HG03108 (cell line): ENCODE data around the gene LINGO1.

Source experiments
- ATAC-seq: cut with Tn5 transposase; IDR thresholded peaks from one replicate; pipeline ENCODE4 v1.9.1; 2021; ENCODE audit warnings: moderate library complexity; ENCODE audit not compliant: unreplicated experiment

The LINGO1 gene

GRCh38 chr15:77597804-77598453, 34.8 kb downstream of the LINGO1 start:
- ATAC-seq = no peak

DNA sequence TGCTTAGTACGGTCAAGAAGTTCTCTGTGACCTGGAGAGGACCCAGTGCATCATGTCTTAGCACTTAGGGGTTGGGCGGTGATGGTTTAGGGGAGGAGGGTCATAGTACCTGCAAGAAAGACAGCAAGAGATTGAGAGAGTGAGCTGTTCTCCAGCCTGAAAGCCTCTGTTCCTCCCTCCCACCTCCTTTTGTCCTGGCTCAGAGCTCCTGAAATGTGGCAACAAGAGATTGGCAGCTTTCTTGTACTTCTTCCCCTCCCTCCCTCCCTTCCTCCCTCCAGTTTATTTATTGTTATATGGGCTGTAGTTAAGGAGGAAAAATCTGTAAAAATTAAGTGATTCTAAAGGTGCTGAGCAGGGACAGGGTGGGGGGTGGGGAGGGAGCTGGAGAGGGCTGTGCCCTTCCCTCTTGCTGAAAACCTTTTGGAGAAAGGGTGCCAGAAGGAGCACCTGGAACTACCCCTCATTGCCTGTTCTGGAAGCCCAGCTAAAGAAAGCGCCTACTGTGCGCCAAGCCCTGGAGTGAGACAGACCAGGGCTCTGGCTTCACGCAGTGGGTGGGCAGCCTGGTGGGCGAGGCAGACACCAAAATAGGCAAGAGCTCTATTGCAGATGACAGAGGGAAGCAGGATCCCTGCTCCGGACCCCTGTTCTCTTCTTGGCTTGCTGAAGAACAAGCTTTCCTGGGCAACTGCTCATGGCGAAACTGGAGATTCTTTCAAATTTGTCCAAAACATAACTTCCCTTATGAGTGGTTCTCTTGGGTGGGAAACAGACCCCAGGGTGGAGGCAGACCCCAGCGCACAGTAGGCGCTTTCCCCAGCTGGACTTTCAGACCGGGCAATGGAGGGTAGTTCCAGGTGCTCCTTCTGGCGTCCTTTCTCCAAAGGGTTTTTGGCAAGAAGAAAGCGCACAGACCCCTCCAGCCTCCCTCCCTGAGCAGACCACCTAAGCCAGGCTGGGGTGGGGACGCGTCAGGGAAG, 35.6 kb downstream of the LINGO1 start:
- ATAC-seq = no peak

- no peak for ATAC-seq
Observed at GRCh38 chr15:77595231-77595630, 37.5 kb downstream of the LINGO1 start.

DNA sequence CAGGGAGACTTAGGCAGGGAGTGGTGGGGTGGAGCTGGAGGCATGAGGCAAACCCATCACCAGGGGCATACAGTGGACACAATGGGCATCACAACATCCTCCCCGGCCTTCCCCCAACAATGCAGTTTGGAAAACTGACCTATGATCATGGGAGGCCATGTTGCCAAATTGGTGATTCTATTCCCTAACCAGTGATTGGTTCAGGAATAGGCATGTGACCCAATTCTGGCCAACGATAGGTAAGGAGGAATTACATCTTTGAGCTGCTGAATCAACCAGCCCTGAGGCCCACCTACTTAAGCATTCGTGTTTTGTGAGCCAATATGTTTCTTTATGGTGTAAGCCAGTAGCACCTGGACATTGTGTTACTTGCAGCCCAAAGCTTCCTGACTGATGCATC, 40.0 kb downstream of the LINGO1 start:
- ATAC-seq = no peak

- ATAC-seq = no peak
Observed at GRCh38 chr15:77591968-77592613, 40.6 kb downstream of the LINGO1 start.

DNA sequence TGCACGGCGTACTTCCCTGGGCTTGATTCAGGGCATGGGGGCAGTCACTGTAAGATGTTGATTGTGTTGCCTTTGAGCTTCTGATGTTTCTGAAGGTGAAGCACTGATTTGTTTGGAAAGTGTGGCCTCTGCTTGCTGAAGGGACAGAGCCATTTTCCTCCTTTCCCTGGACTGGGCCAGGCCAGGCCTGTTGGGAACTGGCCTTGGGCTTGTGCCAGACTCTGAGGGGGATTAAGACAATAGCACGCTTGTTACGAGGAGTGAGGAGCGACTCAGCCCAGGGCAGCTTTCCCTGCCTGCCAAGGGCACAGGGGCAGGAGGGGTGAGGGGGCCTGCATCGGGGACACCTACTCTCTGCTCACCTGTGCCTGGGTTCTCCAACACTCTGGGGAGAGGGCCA, 42.9 kb downstream of the LINGO1 start:
- ATAC-seq = no peak

DNA sequence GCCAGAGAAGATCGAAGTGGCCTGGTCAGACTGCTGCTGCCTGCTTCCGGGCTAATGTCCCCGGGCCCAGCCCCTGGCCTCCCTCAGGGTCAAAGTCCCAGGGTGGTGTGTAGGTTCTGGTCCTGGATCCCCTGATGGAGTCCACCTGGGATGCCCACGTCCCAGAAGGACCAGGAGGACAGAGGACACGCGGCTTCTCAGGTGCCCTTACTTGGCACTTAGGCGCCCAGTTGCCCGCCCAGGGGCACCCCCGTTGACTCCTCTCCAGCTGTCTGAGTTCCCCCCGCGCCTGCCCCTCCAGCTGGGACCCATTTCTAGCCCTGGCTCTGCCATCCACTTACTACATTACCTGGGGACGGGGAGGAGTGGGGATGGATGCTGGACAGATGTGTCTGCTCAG, 44.6 kb downstream of the LINGO1 start:
- ATAC-seq = no peak

GRCh38 chr15:77584691-77585090, 48.0 kb downstream of the LINGO1 start:
- no peak for ATAC-seq

- no peak for ATAC-seq
Observed at GRCh38 chr15:77584201-77584600, 48.5 kb downstream of the LINGO1 start.

- ATAC-seq = no peak
Observed at GRCh38 chr15:77582763-77583162, 49.9 kb downstream of the LINGO1 start.

DNA sequence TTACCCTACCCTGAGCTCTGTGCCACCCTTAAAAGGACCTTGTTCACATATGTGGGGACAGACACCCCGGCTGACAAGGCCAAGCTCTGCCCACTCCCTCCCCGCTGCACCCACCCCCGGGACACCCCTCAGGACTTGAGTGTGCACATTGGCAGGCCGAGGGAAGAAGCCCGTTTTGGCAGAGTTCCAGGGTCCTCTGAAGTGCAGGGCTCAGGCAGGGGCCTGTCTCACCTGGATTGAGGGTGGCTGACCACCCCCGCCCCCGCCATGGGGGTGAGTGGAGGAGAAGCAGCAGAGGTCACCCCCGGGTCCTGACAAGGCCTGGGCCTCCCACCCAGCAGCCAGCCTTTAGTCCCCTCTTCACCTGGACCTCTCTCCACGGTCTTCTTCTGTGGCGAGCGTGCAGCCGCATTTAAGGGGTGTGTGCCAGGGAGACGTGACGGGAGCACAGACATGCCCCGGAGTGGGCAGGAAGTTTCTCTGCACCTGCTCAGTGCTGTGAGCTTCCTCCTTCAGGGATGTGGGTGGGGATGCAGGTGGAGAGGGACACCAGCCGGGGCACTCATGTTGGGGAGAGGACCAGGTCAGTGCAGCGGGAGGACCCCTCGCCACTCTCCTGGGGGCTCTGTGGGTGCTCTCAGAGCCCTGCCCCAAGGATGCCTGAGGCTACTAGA, 50.7 kb downstream of the LINGO1 start:
- ATAC-seq = no peak

DNA sequence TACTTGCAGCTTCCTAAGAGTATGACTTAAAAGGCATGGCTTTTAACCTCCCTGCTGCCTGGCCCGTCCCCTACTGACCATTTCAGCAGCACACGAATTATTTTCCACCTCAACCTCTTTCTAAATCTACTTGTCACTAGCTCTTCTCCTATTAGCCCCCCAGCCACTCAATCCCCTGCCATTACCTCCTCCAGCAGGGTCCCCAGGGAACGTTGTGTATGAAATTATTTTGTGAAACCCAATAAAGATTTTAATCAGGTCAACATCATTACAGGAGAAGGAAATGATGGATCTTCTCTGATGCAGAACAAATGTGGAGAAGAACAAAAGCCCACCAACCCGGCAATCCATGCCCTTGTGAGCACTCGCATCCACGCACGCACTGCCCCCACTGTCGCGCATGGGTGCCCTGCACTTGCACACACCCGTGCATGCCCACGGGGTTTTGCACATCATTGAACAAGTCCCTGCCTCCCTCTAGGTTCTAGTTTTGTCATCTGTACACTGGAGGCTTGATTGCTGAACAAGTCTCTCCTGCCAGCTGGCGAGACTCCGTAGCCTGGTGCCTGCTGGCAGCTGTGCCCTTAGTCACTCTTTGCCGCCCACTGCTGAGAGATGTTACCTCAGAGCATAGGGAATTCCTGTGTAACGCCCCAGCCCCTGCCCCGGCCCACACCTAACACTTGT, 51.6 kb downstream of the LINGO1 start:
- ATAC-seq = no peak

DNA sequence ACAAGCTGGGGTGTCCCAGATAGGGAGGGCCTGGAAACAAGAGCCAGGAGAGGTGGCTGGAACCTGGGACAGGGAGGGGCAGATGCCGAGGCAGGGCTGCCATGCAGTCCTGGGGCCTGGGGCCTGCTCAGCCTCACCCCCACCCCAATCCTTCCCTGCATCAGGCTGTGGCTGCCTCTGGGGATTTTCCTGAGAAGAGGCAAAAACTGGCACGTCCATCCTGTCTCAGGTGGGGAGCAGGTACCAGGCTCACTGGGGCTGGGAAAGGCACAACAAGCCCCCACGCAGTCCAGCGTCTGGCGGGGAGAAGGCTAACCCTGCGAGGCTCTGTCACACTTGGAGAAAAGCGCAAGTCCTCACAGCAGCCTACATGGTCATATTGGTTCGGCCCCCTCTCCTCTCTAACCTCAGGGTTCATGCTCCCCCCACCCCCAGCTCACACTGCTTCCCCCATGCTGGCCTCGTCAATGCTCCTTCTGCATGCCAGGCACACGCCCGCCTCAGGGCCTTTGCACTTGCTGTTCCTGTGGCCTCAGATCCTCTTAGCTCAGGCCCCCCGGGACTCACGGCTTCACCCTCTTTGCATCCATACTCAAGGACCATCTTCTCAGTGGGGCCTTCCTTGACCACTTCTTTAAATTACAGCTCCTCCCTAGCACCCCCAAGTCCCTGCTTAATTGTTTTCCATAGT, 53.1 kb downstream of the LINGO1 start:
- no peak for ATAC-seq

DNA sequence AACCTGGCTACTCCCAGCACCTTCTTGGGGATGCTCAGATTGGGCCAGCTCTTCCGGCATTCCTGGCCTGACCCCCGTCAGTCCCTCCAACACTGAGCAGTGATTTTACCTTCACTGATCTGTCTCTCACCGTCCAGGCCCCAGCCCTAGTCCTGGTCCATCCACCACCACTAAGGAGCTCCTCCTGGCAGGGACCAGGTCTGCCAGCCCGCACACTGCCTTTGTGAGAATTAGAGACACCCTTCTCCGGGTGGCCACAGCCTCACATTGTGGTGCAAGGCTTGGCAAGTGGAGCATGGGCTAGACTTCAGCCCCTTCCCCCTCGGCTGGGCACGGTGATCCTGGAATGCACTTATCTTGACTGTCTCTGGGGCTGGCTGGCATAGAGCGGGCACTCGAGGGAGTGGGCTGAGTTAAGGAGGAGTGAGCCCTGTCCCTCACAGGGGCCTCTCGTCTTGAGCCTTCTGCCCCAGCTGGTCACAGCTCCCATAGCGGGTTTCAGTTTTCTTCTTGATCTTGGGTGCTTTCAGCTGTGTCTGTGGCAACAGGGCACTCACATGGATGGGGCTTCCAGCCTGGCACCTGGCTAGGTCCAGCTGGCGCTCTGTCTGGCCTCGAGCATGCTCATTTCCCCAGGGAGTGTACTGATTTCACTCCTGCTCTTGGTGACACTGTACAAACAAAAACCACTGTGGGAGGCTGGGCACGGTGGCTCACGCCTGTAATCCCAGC, 53.9 kb downstream of the LINGO1 start:
- no peak for ATAC-seq

- no peak for ATAC-seq
Observed at GRCh38 chr15:77577366-77577950, 55.3 kb downstream of the LINGO1 start.

DNA sequence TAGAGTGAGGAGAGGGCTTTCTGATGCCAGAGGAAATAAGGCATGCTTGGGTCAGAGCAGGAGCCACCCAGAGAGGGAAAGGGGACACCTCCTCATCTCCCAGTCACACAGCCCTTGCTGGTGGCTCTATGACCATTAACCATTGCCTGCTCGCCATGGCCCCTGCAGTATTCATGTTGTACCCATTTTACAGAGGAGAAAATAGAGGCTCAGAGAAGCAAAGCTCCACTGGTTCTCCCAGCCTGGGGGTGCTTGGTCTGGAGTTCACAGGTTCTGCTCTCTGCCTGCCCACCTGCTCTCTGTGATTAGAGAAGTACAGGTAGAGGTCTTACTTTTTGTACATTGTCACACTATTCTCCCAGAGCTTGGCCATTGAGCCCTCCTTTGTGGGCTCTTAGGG, 56.2 kb downstream of the LINGO1 start:
- ATAC-seq = no peak

DNA sequence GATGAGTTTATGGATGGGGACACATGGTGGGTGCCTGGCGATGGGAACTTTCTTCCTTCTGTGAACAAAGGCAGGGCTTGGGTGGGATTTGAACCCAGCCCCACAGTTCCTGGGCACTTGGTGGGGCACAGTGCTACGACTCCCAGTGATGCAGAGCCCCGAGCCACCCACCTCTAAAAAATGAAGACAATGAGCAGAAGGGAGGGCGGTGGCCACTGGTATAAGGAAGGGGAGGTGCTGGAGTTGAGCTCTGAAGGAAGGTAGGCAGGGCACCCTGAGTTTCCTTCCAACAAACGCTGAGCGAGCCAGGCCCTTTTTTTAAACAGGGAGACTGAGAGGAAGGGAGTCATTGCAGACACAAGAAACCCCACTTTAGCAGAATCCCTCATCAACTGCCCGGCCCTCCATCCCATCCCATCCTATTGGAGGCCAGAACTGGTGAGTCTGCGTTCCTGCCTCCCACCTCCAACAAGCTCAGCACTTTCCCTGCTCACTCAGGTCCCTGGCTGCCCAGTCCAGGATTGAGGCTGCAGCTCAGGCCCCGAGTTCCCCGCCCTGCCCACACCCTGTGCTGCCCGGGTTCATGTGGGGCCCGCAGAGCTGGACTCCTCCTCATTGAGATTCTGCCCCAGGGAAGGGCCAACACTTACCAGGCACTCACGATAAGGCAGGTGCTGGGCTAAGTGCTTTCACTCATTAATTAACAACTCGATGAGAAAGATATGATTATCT, 57.3 kb downstream of the LINGO1 start:
- ATAC-seq = no peak

DNA sequence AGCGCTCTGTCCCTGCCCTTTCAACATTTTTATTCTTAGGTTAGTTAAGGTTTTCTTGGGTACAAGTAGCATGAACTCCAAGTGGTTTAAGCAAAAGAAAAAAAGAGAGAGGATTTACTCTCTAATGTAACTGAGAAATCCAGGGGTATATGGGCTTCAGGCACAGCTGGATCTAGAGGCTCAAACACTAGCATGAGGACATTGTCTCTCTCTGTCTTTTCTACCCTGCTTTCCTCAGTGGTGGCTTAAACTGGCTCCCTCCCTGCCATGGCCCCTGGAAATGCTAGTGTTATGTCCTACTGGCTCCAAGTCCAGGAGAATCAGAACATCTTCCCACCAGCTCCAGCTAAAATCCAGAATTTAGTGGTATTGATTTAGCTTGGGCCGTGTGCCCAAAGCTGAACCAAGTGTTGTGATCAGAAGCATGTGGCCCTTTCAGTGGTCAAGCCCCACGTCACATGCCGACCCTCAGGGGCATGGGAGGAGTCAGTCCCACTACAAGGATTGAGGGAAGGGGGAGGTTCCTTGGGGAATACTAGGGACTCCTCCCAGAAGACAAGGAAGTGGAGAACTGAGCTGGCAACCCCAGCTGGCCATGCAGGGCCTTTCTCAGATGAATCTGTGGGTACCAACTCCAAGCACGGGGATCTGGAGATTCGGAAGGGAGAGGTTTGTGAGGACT, 58.0 kb downstream of the LINGO1 start:
- ATAC-seq = no peak
